SK-N-SH (cell line): ENCODE measurements around the gene TBPL1. TPM values are rescaled to one million over a fixed set of nuclear protein-coding genes. Genes with fewer than 3 reads are reported as not detected.
A peak's percentile ranks its signal among the peaks of the same experiment; 100 is the strongest.

Source experiments
- CTCF ChIA-PET: fragments of 300-600, 350-600 bp; formaldehyde crosslinking; extraction: SDS; loops from one replicate; lab custom pipeline; 2021; lab: Yijun Ruan, JAX
- POLR2A ChIA-PET: fragments of 350-600 bp; sonication (Branson Sonifier 250); formaldehyde crosslinking; extraction: SDS; loops from one replicate; lab custom pipeline; 2020; ENCODE audit warnings: antibody characterized with exemption, inconsistent platforms; lab: Yijun Ruan, JAX
- DNase-seq: peaks from one replicate; pipeline ENCODE4 v3.0.0; 2012
- H2AFZ ChIP-seq: fragments of 200-600 bp; sonication (generic); 2 replicates; pipeline ENCODE4 v1.8.1; 2016; ENCODE audit warnings: antibody characterized with exemption, mild to moderate bottlenecking, low read depth
- H3F3A ChIP-seq: fragments of 200-600 bp; sonication (generic); replicated peaks from 2 replicates; pipeline ENCODE3; 2016; ENCODE audit warnings: antibody characterized with exemption, mild to moderate bottlenecking; ENCODE audit not compliant: insufficient read depth
- H3K27ac ChIP-seq, 2 experiments: fragments of 200-500 bp in 1 of 2; fragments of 200-600 bp in 1 of 2; sonication (Bioruptor generic) in 1 of 2; sonication (generic), shearing (Covaris generic) in 1 of 2; 2 replicates each; pipeline versions ENCODE4 v1.5.1 to v1.6.1; 2014 to 2016; ENCODE audit warnings: low read depth in 2 of 2, inconsistent platforms in 1 of 2, low read length in 1 of 2, mild to moderate bottlenecking in 1 of 2, mixed read lengths in 1 of 2
- H3K27me3 ChIP-seq: fragments of 200-600 bp; sonication (generic), shearing (Covaris generic); 2 replicates; pipeline ENCODE4 v1.6.1; 2016; ENCODE audit warnings: mixed run types; ENCODE audit not compliant: insufficient read depth
- H3K36me3 ChIP-seq, 2 experiments: fragments of 200-500 bp in 1 of 2; fragments of 200-600 bp in 1 of 2; sonication (Bioruptor generic) in 1 of 2; sonication (generic) in 1 of 2; replicated peaks in 1 of 2; 2 replicates each; pipeline versions ENCODE3 to v1.5.1; 2014 to 2016; ENCODE audit warnings: low read length in 1 of 2, mild to moderate bottlenecking in 1 of 2; ENCODE audit not compliant: insufficient read depth in 2 of 2, control insufficient read depth in 1 of 2
- H3K4me1 ChIP-seq, 2 experiments: fragments of 200-500 bp in 1 of 2; fragments of 200-600 bp in 1 of 2; sonication (Bioruptor generic) in 1 of 2; sonication (generic), shearing (Covaris generic) in 1 of 2; 2 replicates each; pipeline versions ENCODE4 v1.5.1 to v1.6.1; 2014 to 2016; ENCODE audit warnings: low read depth in 1 of 2, low read length in 1 of 2, mixed run types in 1 of 2; ENCODE audit not compliant: insufficient read depth in 2 of 2, control insufficient read depth in 1 of 2
- H3K4me2 ChIP-seq: fragments of 200-600 bp; sonication (generic), shearing (Covaris generic); 2 replicates; pipeline ENCODE4 v1.6.1; 2017; ENCODE audit warnings: mixed run types
- H3K4me3 ChIP-seq, 2 experiments: fragments of 200-500 bp in 1 of 2; fragments of 200-600 bp in 1 of 2; sonication (Bioruptor generic) in 1 of 2; sonication (generic), shearing (Covaris generic) in 1 of 2; 2 replicates each; pipeline versions ENCODE4 v1.5.1 to v1.8.1; 2014 to 2016; ENCODE audit warnings: low read depth in 2 of 2, inconsistent platforms in 1 of 2, low read length in 1 of 2, mild to moderate bottlenecking in 1 of 2, mixed read lengths in 1 of 2, moderate library complexity in 1 of 2
- H3K79me2 ChIP-seq: fragments of 200-600 bp; sonication (generic); 2 replicates; pipeline ENCODE4 v1.8.1; 2017; ENCODE audit warnings: mild to moderate bottlenecking; ENCODE audit not compliant: insufficient read depth
- H3K9ac ChIP-seq: fragments of 200-600 bp; sonication (generic); 2 replicates; pipeline ENCODE4 v1.6.1; 2017; ENCODE audit warnings: mixed run types
- H3K9me2 ChIP-seq: fragments of 200-600 bp; sonication (generic); 2 replicates; pipeline ENCODE4 v1.6.1; 2017; ENCODE audit warnings: mixed run types
- H3K9me3 ChIP-seq: fragments of 200-600 bp; sonication (generic); 2 replicates; pipeline ENCODE4 v1.6.1; 2017; ENCODE audit warnings: mixed run types, mild to moderate bottlenecking, moderate library complexity
- H4K20me1 ChIP-seq: fragments of 200-600 bp; sonication (generic); 2 replicates; pipeline ENCODE4 v1.6.1; 2017; ENCODE audit warnings: mild to moderate bottlenecking, mixed run types; ENCODE audit not compliant: insufficient read depth
- CHD2 ChIP-seq: fragments of 150-350 bp; IDR thresholded peaks from 2 replicates; pipeline ENCODE4 v1.6.1; 2018; ENCODE audit warnings: low read length; ENCODE audit not compliant: partially characterized antibody
- CTCF ChIP-seq: fragments of 200-600 bp; sonication (generic); IDR thresholded peaks from 2 replicates; pipeline ENCODE4 v1.6.1; 2017; ENCODE audit warnings: antibody characterized with exemption, mild to moderate bottlenecking, moderate library complexity
- ELF1 ChIP-seq: IDR thresholded peaks from 2 replicates; pipeline ENCODE4 v1.4.0; 2012
- EP300 ChIP-seq, 2 experiments: IDR thresholded peaks; 2 replicates each; pipeline versions ENCODE4 v1.4.0 to v1.6.1; 2012; ENCODE audit warnings: borderline replicate concordance in 1 of 2, low read depth in 1 of 2, low read length in 1 of 2
- FOXJ3 ChIP-seq: sonication (generic); formaldehyde crosslinking; IDR thresholded peaks from 2 replicates; pipeline ENCODE4 v1.5.1; 2020; ENCODE audit warnings: mild to moderate bottlenecking, missing genetic modification reagents
- GABPA ChIP-seq: IDR thresholded peaks from 2 replicates; pipeline ENCODE4 v1.4.0; 2012; ENCODE audit warnings: low read depth, mild to moderate bottlenecking
- IRF3 ChIP-seq: fragments of 150-350 bp; IDR thresholded peaks from 2 replicates; pipeline ENCODE4 v1.6.1; 2016; ENCODE audit warnings: mild to moderate bottlenecking, low read depth, low read length
- JUND ChIP-seq: IDR thresholded peaks from 2 replicates; pipeline ENCODE4 v1.4.0; 2012
- MAX ChIP-seq: IDR thresholded peaks from 2 replicates; pipeline ENCODE4 v1.4.0; 2012; ENCODE audit warnings: low read depth
- MXI1 ChIP-seq: IDR thresholded peaks from 2 replicates; pipeline ENCODE4 v1.6.1; 2012; ENCODE audit warnings: mild to moderate bottlenecking, low read depth, low read length, improper control_type of control experiment
- NFIC ChIP-seq: IDR thresholded peaks from 2 replicates; pipeline ENCODE4 v1.4.0; 2012; ENCODE audit warnings: borderline replicate concordance
- NRF1 ChIP-seq: IDR thresholded peaks from 2 replicates; pipeline ENCODE4 v1.6.1; 2012; ENCODE audit warnings: low read depth, mild to moderate bottlenecking, low read length
- POLR2AphosphoS5 ChIP-seq: IDR thresholded peaks from 2 replicates; pipeline ENCODE4 v1.6.1; 2012; ENCODE audit warnings: low read depth, low read length
- RAD21 ChIP-seq: IDR thresholded peaks from 2 replicates; pipeline ENCODE4 v1.6.1; 2012; ENCODE audit warnings: mild to moderate bottlenecking, low read length
- REST ChIP-seq: IDR thresholded peaks from 2 replicates; pipeline ENCODE4 v1.6.1; 2012; ENCODE audit warnings: mild to moderate bottlenecking, low read depth, low read length, moderate library complexity
- RXRA ChIP-seq: IDR thresholded peaks from 2 replicates; pipeline ENCODE4 v1.4.0; 2012; ENCODE audit warnings: low read depth, mild to moderate bottlenecking, borderline replicate concordance
- SIN3A ChIP-seq: IDR thresholded peaks from 2 replicates; pipeline ENCODE4 v1.6.1; 2012; ENCODE audit warnings: low read depth, mild to moderate bottlenecking, low read length, moderate library complexity, borderline replicate concordance
- TCF12 ChIP-seq: IDR thresholded peaks from 2 replicates; pipeline ENCODE4 v1.4.0; 2012
- USF1 ChIP-seq: IDR thresholded peaks from 2 replicates; pipeline ENCODE4 v1.4.0; 2012; ENCODE audit warnings: low read depth, borderline replicate concordance
- ZBTB33 ChIP-seq: IDR thresholded peaks from 2 replicates; pipeline ENCODE4 v1.4.0; 2012; ENCODE audit warnings: low read depth, borderline replicate concordance
- WGBS: methylation state at CpG from one replicate; pipeline ENCODE4 v1.1.6; 2017; ENCODE audit warnings: low lambda C conversion rate; 5-methylcytosine and 5-hydroxymethylcytosine counted together
- polyA plus RNA-seq, 3 experiments: library from polyadenylated mRNA; depleted of rRNA; stranded (reverse); fragments of >200 nt; gene quantifications; 2 replicates each; pipeline ENCODE4 v1.2.3, GENCODE V29; 2012

Gene TBPL1
- 16.3 and 22.4 TPM in 2 replicates for polyA plus RNA-seq (2012; rRNA removed)
- 26.6 and 37.5 TPM in 2 replicates for polyA plus RNA-seq (2012; cell fraction: cytosol; rRNA removed)
- polyA plus RNA-seq (2012; cell fraction: nucleus; rRNA removed), result 7.1 and 15.6 TPM in 2 replicates

GRCh38 chr6:133952815-133953633 is at the start of gene TBPL1:
Gene TBPL1 (plus strand): TSS chr6:133953224. CDS start chr6:133980126, 26,902 bp downstream.
- Histone ChIP-seq H3K9me3 (no peaks in the 10 kb centered on the region), H3K4me1 (peaks cover 6 to 24% of the 10 kb centered on the region in 2 experiments; a peak in 3 of 4 replicates), H3K36me3 (no peaks in the 10 kb centered on the region), H3K79me2 (peaks cover 49% of the 10 kb centered on the region), H3K9ac (peak within 1 kb of the TSS; percentile 85), H4K20me1 (peaks cover 32% of the 10 kb centered on the region), H2AFZ (peak within 1 kb of the TSS; percentile 90), H3F3A (peaks cover 10% of the 10 kb centered on the region), H3K27ac (peak within 1 kb of the TSS; percentile 92 to 94), H3K9me2 (no peaks in the 10 kb centered on the region), H3K27me3 (no peaks in the 10 kb centered on the region), H3K4me2 (peak within 1 kb of the TSS; percentile 94), H3K4me3 (peak within 1 kb of the TSS; percentile 77 to 98)
- ChIA-PET POLR2A (interaction anchor here (0.8 to 2.4 kb wide), 2 partner anchors 20 to 144 kb away, joined by 3 to 6 read pairs; no protein-coding TSS in a partner anchor), CTCF (interaction anchor here (1.0 to 7.1 kb wide), 8 partner anchors 13 to 116 kb away, joined by 3 to 42 read pairs (median 6); no protein-coding TSS in a partner anchor)
- peak; percentile 95 for DNase-seq
- WGBS, result 1% methylated on average over 45 of the region's 64 CpGs
- TF ChIP-seq RAD21 (no peak), JUND (0 out of 2 replicates have a peak, but pooled peaks have one; percentile 13), MAX (peak; percentile 90), NFIC (peak; percentile 7; the same call in 1 of the 2 replicates), IRF3 (no peak), EP300 (IDR thresholded peaks at IDR 0.05; ENCODE audit: borderline replicate concordance in 1 of 2, low read depth in 1 of 2, low read length in 1 of 2) (peak; percentile 35 to 37; a peak in 1 of 4 replicates), MXI1 (peak; percentile 83), RXRA (no peak), REST (peak; percentile 63), TCF12 (peak; percentile 51; the same call in 1 of the 2 replicates), CHD2 (peak; percentile 93), ZBTB33 (peak; percentile 75), USF1 (no peak), NRF1 (no peak), POLR2AphosphoS5 (peak; percentile 91), FOXJ3 (CRISPR knock-in tag) (no peak), GABPA (peak; percentile 90), ELF1 (peak; percentile 94), SIN3A (peak; percentile 90), CTCF (no peak)
